TTC549 (cell line): Measurements from ENCODE around the gene CEACAM5.

Experiments
- FAIRE-seq: peaks from 2 replicates; lab custom pipeline; 2012; peaks lifted over from hg19 to GRCh38; lab: Jason Lieb, UNC

The CEACAM5 gene

GRCh38 chr19:41708481-41708880 lies at the start of gene CEACAM5:
TSS of gene CEACAM5 (plus strand) at chr19:41708626. CDS start at chr19:41708732, 106 bp downstream.
- no peak for FAIRE-seq

DNA sequence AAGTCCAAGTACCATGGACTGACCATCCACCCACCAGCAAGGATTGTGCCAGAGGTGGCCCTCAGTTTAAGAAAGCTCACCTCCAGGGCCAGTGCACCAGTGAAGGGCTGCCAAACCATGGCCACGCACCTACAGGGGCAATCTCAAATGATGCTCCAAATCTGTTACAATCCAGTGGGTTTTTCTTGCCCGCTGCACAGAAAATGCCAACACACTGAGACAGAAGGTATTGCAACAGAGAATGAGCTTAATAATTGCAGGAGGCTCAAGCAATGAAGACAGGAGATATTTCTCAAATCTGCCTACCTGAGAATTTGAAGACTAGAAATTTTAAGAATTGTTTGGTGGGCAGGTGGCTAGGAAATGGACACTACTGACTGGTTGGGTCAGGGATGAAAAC lies 42.4 kb upstream of the CEACAM5 start:
- no peak for FAIRE-seq

GRCh38 chr19:41668315-41668714 lies 40.1 kb upstream of the CEACAM5 start:
- no peak for FAIRE-seq

DNA sequence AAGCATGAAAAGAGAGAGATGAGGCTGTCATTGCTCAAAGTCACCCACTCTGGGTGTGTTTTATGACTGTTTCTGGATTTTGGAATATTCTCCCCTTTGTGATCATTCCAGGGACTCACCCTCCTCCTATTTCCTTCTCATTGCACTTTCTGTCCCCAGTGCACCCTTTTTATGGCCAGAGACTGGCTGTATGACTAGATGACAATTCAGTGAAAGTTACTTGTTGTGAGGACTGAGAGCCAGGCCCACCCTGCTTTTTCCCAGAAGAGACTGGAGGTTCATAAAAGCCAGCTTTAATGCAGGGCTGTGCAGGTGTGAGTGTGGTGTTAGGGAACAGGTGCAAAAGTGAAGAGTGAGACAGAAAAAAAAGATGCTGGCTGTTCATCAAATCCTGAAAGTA lies 37.7 kb upstream of the CEACAM5 start:
- no peak for FAIRE-seq

- no peak for FAIRE-seq
Measured at GRCh38 chr19:41671486-41671885, 36.9 kb upstream of the CEACAM5 start.

DNA sequence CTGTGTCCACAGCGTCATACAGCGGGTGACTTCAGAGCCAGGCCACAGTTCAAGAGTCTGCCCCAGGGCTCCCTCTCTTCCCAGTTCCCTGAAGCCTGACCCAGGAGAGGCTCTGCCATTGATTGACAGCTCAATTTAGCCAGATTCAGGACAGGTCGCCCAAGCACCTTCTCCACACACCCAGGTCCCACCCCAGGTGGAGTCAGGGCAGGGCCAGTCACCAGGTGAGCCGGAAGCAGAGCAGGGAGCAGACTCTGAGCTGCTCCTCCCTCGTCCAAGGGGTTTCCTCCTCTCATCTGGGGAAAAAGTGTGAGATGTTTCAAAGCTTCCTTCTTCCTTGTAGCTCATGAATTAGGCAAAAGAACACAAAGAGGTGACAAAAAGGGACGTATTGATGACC lies 26.0 kb upstream of the CEACAM5 start:
- no peak for FAIRE-seq

GRCh38 chr19:41687419-41687818 lies 21.0 kb upstream of the CEACAM5 start:
- no peak for FAIRE-seq

DNA sequence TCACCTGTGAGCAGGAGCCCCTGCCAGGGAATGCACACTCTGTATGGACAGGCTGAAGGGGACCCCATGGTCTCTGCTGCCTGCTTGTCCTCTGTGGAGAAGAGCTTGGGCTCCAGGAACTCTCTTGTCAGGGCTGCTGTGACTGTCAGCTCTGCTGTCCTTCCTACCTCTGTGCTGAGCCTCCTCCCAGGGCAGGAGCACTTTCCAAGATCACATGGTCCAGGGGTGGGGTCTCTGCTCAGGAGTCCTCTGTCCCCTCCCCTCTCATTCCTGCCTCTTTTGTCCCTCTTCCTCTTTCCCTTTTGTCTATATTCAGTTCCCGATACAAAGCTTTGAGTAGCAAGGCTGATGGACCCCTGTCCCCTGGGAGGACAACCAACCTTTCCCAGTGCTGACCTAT lies 20.3 kb upstream of the CEACAM5 start, which contains the start of gene CEACAM7:
Gene CEACAM7 (minus strand): TSS at position 173 of the 400 bp plus-strand sequence. CDS start 105 bp downstream, at position 68.
- no peak for FAIRE-seq

DNA sequence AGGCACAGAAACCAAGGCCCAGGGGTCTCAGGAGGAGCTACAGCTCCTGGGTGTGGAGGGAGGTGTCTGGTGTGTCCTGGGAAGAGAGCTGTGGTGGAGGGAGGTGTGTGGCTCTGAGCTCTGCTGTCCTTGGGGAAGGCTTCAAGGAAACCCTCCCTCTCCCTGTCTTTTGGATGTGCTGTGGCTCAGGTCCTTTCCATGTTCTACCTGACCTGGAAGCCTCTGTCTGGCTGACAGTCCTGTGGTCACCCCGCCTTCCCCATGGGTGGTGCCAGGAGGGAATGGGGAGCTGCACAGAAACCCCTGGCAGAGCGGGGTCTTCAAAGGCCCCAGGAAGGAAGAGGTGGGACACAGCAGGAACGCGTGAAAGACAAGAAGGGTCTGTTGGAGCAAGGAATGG lies 19.7 kb upstream of the CEACAM5 start:
- FAIRE-seq = no peak

DNA sequence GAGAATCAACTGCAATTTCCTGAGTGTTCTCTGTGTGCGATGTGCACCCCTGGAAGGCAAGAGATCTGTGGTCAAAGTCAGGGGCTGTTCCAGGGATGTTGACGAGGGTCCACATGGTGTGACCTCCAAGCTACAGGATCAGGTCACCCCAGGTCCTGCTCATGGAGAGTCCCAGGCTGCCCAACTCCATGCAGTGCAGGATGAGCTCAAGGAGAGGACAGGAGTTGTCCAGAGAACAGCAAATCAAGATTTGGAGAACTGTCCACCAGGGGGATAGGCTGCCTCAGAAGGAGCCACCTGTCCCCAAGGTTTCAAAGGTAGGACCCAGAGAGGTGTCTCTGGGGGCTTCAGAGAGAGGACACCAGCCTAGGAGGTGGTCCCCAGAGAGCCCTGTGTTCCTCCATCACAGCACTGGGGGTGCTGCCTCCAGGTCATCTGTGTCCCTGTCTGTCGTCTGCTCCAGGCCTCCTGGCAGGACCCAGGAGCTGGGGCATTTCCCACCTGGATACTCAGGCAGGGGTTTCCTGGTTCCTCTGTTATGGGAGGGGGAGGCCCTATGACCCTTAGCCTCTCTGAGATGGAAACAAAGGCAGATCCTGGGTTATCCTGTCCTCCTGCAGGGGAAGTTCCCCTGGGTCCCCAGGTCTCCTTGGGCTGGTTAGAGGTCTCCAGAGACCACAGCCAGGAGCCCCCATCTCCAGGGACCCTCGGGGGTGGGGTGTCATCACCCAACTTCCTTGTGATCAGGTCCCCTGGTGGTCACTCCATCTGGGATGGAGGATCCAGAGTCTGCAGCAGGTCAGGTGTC lies 18.2 kb upstream of the CEACAM5 start:
- no peak for FAIRE-seq

- no peak for FAIRE-seq
Measured at GRCh38 chr19:41690801-41691065, 17.7 kb upstream of the CEACAM5 start.

DNA sequence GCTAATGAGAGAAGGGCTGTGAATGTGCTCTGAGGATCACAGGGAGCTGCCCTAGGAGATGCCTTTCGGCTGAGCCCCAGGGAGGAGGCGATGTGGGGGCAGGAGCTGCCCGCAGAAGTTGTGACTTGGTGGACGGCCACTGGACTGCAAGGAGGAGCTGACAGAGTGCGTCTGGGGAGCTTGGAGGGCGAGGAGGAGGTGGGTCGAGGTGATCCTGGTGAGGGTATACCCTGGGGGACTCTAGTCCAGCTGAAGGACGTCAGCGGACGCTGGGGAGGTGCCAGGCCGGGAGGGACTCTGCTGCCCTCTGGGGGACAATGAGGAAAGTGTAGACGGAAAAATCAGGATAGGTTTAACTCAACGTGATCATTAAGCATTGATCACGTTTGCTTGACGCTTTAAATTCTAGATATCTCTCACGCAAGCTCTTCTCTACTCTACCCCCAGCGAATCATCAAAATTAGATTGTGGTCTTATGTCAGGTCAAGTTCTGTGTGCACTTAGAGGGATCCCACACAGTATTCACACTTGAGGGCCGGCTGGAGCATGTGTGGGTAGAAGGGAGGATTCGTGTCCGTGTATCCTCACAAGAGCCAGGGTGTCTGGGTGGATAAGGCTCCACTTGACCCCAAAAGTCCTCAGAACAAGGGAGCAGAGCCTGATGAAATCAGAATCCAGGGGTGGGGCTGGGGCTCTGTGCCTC lies 17.0 kb upstream of the CEACAM5 start:
- no peak for FAIRE-seq

GRCh38 chr19:41694196-41694595 lies 14.2 kb upstream of the CEACAM5 start:
- FAIRE-seq = no peak

- FAIRE-seq = no peak
Measured at GRCh38 chr19:41694831-41695635, 13.4 kb upstream of the CEACAM5 start.

DNA sequence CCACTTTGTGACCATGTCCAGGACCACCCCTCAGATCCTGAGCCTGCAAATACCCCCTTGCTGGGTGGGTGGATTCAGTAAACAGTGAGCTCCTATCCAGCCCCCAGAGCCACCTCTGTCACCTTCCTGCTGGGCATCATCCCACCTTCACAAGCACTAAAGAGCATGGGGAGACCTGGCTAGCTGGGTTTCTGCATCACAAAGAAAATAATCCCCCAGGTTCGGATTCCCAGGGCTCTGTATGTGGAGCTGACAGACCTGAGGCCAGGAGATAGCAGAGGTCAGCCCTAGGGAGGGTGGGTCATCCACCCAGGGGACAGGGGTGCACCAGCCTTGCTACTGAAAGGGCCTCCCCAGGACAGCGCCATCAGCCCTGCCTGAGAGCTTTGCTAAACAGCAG lies 12.7 kb upstream of the CEACAM5 start:
- no peak for FAIRE-seq

DNA sequence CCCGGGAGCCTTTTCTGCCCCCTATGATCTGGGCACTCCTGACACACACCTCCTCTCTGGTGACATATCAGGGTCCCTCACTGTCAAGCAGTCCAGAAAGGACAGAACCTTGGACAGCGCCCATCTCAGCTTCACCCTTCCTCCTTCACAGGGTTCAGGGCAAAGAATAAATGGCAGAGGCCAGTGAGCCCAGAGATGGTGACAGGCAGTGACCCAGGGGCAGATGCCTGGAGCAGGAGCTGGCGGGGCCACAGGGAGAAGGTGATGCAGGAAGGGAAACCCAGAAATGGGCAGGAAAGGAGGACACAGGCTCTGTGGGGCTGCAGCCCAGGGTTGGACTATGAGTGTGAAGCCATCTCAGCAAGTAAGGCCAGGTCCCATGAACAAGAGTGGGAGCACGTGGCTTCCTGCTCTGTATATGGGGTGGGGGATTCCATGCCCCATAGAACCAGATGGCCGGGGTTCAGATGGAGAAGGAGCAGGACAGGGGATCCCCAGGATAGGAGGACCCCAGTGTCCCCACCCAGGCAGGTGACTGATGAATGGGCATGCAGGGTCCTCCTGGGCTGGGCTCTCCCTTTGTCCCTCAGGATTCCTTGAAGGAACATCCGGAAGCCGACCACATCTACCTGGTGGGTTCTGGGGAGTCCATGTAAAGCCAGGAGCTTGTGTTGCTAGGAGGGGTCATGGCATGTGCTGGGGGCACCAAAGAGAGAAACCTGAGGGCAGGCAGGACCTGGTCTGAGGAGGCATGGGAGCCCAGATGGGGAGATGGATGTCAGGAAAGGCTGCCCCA lies 11.8 kb upstream of the CEACAM5 start:
- FAIRE-seq = no peak

GRCh38 chr19:41697198-41697855 lies 11.1 kb upstream of the CEACAM5 start:
- no peak for FAIRE-seq

DNA sequence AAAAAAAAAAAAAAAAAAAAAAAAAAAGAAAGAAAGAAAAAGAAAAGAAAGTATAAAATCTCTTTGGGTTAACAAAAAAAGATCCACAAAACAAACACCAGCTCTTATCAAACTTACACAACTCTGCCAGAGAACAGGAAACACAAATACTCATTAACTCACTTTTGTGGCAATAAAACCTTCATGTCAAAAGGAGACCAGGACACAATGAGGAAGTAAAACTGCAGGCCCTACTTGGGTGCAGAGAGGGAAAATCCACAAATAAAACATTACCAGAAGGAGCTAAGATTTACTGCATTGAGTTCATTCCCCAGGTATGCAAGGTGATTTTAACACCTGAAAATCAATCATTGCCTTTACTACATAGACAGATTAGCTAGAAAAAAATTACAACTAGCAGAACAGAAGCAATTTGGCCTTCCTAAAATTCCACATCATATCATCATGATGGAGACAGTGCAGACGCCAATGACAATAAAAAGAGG lies 9.6 kb upstream of the CEACAM5 start:
- no peak for FAIRE-seq

DNA sequence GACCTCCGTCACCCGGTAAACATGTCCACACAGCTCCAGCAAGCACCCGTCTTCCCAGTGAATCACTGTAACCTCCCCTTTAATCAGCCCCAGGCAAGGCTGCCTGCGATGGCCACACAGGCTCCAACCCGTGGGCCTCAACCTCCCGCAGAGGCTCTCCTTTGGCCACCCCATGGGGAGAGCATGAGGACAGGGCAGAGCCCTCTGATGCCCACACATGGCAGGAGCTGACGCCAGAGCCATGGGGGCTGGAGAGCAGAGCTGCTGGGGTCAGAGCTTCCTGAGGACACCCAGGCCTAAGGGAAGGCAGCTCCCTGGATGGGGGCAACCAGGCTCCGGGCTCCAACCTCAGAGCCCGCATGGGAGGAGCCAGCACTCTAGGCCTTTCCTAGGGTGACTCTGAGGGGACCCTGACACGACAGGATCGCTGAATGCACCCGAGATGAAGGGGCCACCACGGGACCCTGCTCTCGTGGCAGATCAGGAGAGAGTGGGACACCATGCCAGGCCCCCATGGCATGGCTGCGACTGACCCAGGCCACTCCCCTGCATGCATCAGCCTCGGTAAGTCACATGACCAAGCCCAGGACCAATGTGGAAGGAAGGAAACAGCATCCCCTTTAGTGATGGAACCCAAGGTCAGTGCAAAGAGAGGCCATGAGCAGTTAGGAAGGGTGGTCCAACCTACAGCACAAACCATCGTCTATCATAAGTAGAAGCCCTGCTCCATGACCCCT lies 9.0 kb upstream of the CEACAM5 start:
- no peak for FAIRE-seq

DNA sequence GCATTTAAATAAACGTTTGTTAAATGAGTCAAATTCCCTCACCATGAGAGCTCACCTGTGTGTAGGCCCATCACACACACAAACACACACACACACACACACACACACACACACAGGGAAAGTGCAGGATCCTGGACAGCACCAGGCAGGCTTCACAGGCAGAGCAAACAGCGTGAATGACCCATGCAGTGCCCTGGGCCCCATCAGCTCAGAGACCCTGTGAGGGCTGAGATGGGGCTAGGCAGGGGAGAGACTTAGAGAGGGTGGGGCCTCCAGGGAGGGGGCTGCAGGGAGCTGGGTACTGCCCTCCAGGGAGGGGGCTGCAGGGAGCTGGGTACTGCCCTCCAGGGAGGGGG lies 8.5 kb upstream of the CEACAM5 start:
- FAIRE-seq = no peak
